DMS53 treated with DMSO at 0.1 percent for 48 hours (cell line): Measurements from ENCODE around the gene CXorf65.
A peak's percentile ranks its signal among the peaks of the same experiment; 100 is the strongest.

Source experiments
- DNase-seq: peaks from one replicate; lab custom pipeline; 2025; ENCODE audit not compliant: unreplicated experiment; lab: John Stamatoyannopoulos, UW

CXorf65 gene

DNA sequence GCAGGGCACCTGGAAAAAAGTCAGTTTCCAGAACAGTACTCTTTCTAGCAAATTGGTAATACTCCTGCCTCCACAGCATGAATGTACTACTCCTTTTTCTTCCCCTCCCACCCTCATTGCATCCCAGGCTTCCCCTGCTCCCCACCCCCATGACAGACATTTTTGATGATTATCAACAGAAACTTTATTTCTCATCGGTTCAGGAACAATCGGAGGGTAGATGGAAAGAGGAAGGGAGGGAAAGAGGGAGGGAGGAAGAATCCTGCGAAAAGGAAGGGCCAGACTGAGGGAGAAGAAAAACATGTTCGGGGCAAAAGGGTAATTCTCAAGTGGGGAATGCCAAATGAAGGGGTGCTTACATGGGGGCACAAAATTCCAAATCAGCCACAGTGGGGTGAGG lies 705 bp upstream of the CXorf65 start:
- no peak for DNase-seq

DNA sequence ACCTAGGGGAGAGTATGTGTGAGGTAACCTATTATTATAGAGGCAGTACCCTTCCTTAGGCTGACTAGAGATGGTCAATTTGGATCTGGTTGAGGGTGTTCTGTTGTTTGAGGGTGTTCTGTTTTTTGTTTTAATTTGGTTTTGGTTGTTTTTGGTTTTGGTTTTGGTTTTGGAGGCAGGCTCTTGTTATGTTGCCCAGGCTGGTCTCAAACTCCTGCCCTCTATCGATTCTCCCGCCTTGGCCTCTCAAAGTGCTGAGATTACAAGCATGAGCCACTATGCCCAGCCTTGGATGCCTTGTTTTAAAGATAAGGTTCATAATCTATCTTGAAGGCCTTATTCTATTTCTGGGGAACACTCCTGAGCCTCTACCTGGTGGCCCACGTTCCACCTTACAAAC lies 912 bp downstream of the CXorf65 start:
- DNase-seq = no peak

DNA sequence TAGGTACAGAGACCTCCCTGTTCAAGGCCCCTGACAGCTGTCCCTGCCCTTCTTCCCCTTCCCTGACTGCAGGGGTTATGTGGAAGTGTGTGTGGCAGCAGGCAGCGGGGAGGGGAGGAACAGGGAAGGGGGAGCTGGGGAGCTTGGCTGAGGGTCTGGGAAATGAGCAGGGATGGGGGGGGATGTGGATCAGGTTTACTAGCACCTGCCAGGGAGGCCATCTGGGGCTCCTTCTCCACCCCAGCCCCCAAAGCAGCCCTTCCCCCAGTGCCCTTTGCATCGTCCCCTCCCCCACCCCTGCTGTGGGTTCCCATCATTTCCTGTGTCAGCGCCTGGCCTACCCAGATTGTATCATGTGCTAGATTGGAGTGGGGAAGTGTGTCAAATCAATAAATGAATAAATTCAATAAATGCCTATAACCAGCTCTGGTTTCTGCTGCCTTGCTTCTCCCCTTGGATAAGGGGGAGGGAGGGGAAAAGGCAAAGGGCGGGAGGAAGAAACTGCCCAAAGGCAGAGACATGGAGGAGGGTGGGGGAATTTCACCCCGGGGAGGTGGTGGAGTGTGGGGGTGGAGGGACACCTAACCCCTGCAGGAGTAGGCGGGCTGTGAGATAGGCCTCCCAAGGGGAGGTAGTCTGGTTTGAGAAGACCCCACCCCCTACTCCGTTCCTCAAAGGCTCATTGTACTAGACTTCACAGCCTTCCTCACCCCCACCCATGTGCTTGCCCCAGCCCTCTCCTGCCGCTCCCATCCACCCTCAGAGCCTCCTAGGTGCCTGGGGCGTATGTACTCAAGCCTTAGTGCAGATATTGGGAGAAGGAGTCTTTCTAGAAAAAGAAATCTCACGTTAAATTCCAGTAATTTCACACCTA lies 3.2 kb downstream of the CXorf65 start:
- no peak for DNase-seq

DNA sequence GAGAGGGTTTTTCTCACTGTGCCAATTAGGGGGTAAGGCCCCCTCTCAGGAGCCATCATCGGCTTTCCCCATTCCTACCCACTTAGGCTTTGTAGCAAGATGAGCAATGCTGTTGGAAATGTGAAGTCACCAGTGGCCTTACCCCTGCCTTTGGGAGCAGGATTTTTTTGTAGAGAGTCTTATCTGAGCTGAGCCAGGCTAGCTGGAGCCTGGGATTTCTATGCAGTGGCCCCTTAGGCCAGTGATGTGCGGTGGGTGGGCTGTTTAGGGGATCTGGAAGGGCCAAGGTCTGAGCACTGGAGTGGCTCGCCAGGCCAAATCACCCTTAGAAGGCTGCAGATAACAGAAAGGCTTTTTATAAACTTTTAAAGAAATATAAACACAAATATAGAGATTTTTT lies 4.2 kb downstream of the CXorf65 start:
- no peak for DNase-seq

DNA sequence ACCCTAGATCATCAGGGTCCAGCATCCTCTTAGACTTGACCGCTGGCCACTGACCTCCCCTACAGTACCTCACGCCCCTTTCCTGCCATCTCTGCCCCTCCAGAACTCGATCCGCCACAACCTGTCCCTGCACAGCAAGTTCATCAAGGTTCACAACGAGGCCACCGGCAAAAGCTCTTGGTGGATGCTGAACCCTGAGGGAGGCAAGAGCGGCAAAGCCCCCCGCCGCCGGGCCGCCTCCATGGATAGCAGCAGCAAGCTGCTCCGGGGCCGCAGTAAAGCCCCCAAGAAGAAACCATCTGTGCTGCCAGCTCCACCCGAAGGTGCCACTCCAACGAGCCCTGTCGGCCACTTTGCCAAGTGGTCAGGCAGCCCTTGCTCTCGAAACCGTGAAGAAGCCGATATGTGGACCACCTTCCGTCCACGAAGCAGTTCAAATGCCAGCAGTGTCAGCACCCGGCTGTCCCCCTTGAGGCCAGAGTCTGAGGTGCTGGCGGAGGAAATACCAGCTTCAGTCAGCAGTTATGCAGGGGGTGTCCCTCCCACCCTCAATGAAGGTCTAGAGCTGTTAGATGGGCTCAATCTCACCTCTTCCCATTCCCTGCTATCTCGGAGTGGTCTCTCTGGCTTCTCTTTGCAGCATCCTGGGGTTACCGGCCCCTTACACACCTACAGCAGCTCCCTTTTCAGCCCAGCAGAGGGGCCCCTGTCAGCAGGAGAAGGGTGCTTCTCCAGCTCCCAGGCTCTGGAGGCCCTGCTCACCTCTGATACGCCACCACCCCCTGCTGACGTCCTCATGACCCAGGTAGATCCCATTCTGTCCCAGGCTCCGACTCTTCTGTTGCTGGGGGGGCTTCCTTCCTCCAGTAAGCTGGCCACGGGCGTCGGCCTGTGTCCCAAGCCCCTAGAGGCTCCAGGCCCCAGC lies 5.7 kb downstream of the CXorf65 start:
- no peak for DNase-seq

DNA sequence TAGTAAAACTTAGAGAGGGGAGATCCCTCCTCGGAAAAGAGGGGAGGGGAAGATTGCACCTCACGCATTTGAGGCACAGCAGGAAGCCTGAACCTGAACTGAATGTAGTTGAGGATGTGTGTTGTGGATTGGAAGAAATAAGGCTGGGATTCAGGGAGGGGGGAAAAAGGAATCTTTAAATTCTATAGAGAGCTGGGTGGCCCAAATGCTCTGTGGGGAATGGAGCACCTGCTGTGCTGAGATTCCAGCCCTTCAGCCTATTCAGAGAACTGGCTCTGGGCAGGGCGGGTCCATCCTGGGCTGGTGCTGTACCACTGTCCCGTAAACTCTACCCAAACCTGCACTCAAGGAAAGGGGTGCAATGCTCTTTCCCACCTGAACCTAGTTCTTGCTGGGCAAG lies 6.8 kb downstream of the CXorf65 start:
- no peak for DNase-seq

DNA sequence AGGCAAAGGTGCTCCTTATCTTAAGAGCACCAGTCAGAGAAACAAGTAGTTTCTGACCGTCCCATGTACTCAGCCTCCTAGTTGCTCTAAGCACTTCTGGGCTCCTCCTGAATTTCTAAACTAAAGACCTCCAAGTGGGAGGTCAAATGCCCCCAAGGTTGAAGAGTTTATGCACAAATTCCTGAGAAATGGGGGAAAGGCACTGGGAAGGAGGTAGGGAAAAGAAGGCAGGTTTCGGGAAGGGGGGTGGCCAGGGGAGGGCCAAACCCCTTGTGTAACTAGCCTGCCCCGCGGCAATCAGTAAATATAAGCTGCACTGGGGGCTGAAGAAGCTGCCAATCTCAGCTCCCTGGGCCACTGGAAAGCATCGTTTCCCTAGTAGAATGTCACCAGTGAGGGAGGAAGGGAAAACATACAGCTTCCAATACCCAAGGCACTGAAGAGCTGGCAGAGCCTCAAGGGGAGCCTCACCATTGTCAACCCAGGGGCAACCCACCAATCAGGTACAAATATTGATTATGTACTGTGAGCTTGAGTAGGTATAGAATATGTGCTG lies 7.5 kb downstream of the CXorf65 start:
- no peak for DNase-seq

DNA sequence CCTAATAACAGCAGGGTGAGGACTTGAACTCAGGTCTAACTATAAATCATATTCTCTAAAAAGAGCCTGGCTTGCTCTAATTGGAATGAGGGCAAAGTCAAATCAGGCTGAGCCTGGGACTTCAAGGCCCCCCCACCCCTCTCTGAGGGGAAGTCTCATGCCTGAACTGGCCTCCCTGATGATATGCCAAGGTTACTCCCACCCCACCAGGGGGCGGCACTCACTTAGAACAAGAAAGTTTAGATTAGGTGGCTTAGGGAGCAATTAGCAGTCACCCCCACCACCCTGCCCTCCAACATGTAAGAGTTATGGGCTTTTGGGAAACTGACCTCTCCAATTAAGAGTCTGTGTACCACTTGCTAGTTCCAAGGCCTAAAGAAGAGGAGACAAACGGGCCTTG lies 8.2 kb downstream of the CXorf65 start:
- peak; percentile 2 for DNase-seq

DNA sequence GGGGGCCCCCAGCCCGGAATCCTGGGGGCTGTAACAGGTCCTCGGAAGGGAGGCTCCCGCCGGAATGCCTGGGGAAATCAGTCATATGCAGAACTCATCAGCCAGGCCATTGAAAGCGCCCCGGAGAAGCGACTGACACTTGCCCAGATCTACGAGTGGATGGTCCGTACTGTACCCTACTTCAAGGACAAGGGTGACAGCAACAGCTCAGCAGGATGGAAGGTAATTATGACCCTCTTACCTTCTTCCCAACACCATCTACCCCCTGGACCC lies 9.8 kb downstream of the CXorf65 start:
- no peak for DNase-seq

DNA sequence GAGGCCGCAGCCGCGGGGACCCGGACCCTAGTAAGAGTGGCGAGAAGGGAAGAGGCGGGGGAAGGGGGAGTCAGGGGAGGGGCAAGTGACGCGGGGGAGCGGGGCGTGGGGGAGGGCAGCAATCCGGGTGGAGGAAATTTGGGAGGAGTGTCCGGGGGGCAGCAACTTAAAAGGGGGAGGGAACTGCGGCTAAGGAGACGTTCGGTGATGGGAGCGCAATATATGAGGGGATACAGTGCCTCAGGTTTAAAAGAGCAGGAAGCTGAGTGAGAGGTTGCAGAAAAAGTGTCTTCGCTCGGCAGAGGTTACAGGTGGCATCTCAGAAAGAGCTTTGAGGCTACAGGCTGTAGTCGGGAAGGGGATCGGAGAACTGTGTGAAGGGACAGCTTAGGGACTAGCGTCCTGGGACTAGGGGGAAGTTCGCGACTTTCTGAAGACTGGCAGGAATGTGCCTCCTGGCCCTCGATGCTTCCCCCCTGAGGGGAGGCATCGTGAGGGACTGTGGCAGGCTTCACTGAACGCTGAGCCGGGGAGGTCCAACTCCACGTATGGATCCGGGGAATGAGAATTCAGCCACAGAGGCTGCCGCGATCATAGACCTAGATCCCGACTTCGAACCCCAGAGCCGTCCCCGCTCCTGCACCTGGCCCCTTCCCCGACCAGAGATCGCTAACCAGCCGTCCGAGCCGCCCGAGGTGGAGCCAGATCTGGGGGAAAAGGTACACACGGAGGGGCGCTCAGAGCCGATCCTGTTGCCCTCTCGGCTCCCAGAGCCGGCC lies 10.4 kb downstream of the CXorf65 start:
- peak; percentile 10 for DNase-seq

DNA sequence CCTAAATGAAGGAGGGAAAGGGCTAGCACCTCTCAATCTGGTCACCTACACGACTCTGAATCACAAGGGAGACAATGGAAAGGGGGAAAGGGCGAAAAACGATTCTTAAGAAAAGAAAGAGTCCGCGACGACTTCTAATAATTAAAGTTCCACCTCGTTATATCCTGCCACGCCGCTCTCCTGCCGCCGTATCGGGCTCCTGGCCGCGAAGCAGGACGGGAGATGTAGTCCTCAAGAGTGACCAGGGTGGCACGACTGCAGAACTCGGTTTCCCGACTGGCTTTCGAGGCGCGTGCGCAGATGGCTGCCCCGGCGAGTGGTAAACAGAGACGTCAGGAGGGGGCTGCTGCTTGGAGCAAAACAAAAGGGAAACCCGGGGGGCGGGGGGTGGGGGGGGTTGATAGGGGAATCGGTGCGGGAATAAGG lies 11.0 kb downstream of the CXorf65 start, which contains the start of gene FOXO4:
TSS of gene FOXO4 (plus strand) at position 297 of the 426 bp plus-strand sequence. CDS start 678 bp downstream, outside the sequence.
- peak; percentile 65 for DNase-seq

DNA sequence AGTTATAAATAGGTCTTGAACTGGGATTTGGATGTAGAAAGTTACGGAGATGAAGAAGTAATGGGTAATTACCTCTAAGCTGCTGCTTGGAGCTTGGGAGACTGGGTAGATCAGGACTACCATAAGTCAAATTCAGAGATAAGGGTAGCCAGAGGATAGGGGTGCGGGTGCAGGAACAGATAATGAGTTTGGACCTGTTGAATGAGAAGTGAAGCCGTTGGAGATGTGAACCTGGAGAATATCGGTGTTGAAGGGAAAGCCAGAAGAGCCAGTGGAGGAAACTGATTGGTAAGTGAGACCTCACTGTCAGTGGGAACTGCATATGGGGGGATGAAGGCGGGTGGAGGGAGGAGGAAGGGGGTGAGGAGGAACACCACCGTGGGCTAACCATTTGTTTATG lies 11.5 kb downstream of the CXorf65 start:
- DNase-seq = no peak

DNA sequence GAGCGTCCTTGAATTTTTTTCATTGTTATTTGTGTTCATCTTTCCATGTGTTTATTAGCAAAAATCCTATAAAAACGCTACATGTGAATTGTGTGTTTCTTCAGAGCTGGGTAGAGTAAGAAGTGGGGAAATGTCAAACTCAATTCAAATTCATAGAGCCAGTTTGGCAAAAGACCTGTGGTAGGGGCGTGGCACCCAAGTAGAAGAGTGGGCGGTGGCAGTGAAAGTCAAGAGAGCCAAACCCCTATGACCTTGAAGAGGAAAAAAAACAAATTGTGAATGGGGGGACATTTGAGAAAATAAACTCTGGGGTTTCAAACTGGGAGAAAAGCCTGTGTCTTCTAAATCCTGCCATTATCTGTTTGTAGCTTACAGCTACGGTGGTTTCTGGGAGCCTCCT lies 15.3 kb downstream of the CXorf65 start:
- DNase-seq = no peak

DNA sequence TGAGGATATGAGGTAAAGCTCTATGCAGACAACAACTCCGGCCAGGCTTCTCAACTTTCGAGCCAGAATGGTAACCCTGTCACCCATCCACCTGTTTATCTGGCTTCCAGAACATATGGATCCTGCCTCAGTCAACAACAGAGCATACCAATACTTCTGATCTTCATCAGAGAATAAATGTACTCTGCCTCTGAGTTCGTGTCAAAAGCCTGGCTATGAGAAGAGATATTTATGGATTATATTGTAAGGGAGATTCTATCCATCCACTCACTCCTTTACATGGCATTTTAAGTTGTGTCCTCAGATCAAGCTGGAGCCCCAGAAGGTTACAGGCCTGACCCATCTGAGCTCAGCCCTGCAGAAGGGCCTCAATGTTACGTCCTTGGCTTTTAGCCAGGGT lies 20.6 kb downstream of the CXorf65 start:
- DNase-seq = no peak

DNA sequence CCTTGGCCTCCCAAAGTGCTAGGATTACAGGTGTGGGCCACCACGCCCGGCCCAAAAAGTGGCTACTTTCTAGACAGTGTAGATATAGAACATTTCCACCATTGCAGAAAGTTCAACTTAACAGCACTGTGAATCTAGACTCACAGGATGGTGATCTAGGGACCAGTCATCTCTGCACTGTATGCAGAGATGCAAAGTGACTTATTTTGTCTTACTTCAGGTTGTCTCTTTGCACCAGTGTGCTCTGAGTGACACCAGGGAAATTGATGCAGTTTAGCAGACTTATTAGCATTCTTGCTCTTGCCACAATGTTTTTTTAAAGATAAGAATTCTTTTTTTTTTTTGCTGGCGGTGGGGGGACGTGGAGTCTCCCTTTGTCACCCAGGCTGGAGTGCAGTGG lies 23.7 kb downstream of the CXorf65 start:
- DNase-seq = no peak

DNA sequence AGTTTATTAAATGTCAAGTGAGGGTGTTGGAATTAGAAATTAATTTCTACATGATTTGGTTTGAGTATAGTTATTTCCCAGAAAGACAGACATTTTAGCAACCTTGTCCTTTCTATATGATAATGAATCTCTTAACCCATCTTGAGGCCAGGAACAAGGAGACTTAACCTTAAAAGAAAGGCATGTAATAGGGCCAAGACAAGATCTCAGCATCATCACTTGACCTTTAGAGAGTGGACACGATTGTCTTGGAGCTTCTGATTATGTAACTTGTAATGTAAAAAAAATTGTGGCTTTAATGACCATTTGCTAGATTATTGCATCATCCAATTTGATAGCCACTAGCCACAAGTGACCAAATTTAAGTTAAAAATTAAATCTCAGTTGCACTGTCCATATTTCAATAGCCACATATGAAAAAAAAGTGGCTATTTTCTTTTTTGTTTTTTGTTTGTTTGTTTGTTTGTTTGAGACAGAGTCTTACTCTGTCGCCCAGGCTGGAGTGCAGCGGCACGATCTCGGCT lies 24.4 kb downstream of the CXorf65 start:
- DNase-seq = no peak

DNA sequence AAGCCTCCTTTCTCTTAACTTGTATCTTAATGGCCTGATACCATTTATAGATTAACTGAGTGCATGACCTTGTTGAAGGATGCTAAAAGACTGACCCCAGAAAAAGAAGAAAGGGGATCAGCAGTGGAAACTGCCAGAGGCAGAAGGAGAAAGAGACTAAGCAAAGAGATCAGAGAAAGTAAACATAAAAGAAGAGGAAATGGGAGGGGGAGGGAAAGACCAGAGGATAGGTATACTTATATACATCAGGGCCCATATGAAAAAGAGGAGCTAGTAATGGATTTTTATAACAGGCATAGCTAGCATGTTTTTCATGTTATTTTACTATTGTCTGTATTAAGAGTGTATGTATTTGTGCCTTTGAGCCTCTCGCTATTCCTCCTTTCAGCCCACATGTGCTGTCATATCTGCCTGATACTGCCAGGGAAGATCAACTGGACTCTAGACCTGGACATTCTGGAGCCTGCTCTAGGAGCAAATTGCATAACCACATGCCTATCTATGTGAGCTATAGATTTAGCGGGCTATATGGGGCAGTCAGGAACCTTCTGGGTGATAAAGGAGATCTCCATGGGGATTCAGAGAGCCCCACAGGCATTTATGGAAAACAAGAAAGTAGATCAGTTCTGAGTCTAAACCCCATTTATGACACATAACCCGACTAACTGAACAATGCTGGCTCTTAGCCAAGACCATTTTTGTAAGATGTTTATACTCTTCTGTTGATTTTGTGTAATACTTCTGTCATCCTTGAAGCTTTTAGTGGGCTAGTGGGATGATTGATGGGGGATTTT lies 25.0 kb downstream of the CXorf65 start:
- DNase-seq = no peak

DNA sequence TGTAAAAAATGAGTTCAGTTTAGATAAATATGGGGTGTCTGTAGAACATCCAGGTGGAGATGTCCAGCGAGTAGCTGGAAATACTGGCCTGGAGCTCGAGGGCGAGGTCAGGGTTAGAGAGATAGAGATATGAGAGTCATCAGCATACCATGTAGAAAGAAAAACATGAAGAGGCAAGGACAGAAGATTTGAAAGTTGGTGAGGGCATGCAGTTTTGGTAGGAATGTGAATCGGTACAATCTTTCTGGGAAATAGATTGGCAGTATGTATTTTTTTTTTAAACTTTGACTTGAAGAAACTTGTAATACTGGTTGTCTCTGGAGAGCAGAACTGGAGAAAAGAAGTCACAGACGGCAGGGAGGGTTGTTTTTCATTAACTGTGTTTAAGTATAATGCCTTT lies 36.0 kb downstream of the CXorf65 start:
- no peak for DNase-seq

DNA sequence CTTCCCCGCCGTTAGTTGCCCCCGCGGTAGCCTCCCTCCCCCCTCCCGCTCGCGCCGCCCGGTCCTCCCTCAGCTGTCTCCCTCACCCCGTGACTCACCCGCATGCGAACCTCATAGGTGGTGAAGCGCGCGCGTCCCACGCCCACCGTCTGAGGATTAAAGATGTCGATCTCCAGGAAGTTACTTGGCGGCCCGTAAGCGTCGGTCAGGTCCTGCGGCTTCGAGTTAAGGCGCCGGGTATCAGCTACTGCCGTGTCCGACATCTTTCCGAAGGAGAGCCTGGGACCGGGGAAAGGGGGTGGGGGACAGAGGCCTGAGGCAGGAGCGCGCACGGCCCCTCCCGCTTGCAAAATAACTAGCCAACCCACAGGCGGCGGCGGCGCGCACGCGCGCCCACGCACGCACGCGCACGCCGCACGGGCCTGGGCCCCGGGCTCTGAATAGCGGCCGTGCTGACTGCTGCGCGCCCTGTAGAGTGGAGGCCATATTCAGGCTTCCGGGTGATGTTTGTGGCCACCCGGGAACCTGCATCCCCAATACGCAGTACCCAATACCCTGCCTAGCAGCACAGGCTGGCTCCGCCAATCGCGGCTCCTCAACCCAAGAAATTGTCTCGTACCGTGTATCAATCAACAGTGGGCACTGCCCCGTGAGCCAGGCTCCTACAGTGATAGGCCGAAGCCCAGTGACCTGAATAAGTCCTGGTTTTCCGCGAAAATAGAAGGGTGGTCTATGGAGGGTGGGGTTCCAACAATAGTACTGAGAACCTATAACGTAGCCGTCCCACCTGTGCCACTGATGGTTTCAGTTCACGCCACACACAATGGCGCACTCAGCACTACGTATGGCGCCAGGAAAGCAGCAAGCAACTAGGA lies 38.3 kb downstream of the CXorf65 start, which contains the start of gene SNX12:
TSS of gene SNX12 (minus strand) at position 291 of the 875 bp plus-strand sequence. CDS start at position 263, 28 bp downstream.
- peak; percentile 90 for DNase-seq
